ENCODE data around the gene SOX1.

Gene SOX1

DNA sequence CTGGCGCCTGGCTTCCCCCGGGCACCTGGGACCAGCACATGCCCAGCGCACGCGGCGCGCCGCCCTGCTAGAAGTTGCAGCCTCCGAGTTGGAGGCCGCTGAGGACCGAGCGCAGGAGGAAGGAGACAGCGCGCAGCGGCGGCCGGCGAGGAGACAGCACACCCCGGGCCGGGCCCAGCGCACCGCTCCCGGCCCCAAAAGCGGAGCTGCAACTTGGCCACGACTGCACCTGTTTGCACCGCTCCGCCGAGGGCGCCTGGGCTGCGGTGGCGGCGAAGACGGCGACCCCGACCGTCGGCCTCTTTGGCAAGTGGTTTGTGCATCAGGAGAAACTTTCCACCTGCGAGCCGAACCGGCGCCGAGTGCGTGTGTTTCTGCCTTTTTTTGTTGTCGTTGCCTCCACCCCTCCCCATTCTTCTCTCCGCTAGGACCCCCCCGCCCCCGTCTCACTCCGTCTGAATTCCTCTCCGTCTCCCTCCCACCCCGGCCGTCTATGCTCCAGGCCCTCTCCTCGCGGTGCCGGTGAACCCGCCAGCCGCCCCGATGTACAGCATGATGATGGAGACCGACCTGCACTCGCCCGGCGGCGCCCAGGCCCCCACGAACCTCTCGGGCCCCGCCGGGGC lies at the start of gene SOX1:
Gene SOX1, plus strand, starts transcription at position 34 of the 626 bp plus-strand sequence. Its CDS starts 510 bp downstream, at position 544.
- DNase-seq (ENCODE audit: low spot score) = no peak

DNA sequence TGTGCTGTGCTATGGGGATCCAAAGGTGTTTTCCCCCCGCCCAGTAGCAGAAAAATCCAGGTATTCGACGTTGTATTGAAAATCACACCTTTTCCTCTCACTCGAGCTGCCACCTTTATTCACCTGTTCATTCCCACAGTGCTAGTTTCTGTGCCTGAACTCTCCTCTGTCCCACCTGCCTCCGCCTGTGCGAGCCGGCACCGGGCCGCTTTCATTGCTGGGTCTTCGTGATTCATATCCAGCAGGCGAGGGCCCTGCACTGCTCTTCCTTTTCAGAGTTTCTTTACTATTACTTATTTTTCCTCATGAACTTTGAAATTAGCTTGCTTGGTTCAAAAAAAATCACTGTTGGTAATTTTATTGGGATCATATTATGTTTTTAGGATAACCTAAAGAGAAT lies 42.4 kb upstream of the SOX1 start:
- DNase-seq (ENCODE audit: low spot score) = no peak

GRCh38 chr13:112027250-112027649 lies 39.7 kb upstream of the SOX1 start:
- no peak for DNase-seq (ENCODE audit: low spot score)

- no peak for DNase-seq (ENCODE audit: low spot score)
These were observed 38.5 kb upstream of the SOX1 start for GRCh38 chr13:112028481-112028880.

DNA sequence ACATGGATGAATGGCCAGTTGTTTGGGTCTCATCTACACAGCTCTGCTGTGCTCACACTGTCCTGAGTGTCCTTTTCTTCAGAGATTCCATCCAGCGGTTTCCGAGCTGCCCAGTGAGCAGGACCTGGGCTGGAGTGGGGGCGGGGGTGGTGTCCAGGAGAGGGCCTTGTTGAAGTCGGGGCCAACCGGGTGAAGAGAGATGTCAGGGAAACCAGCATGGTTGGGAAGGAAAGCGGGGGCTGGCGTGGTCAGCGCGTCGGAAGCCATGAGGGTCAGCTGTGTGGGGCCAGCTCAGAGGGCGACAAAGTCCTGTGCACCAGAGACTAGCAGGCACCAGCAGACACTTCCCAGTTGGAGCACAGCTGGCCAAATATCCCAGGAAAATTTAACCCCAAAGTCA lies 37.8 kb upstream of the SOX1 start:
- DNase-seq (ENCODE audit: low spot score) = no peak

- DNase-seq (ENCODE audit: low spot score) = no peak
These were observed 34.6 kb upstream of the SOX1 start for GRCh38 chr13:112032186-112032993.

- no peak for DNase-seq (ENCODE audit: low spot score)
These were observed 32.7 kb upstream of the SOX1 start for GRCh38 chr13:112034231-112034630.

DNA sequence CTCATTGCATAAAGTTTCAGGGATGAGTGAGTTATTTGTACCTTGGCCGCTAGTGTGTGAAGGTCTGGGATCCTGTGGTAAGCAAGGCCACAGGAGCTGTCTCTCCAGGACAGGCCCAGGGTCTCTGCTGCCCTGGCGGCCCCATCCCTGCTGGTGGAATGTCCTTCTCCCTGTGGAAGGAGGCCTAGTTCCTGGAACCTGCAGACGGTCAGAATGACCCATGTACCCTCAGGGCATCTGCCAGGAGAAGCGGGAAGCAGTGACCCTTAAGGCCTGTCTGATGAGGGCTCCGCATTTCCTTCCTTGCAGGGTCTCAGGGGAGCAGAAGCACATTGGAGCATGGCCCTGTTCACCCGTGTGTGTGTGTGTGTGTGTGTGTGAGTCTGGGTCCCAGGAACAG lies 32.1 kb upstream of the SOX1 start:
- DNase-seq (ENCODE audit: low spot score) = no peak

GRCh38 chr13:112042496-112042895 lies 24.5 kb upstream of the SOX1 start:
- DNase-seq (ENCODE audit: low spot score) = no peak

DNA sequence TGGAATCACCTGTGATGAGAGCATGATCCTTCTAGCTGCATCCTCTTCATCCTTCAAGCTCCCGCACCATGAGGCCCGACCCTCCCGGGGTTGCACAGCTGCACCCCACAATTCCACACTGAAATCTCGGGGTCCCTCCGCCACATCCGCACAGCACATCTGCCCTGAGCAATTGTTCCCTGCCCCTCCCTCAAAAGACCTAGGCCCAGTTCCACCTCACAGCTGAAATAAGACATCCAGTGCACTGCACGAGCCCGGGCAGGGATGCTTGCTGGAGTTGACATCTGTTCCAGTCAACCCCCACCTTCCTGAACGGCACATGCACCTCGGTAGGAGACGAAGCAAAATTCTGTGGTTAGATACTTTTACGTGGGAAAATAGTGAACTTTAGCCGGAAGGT lies 14.7 kb upstream of the SOX1 start:
- DNase-seq (ENCODE audit: low spot score) = no peak

DNA sequence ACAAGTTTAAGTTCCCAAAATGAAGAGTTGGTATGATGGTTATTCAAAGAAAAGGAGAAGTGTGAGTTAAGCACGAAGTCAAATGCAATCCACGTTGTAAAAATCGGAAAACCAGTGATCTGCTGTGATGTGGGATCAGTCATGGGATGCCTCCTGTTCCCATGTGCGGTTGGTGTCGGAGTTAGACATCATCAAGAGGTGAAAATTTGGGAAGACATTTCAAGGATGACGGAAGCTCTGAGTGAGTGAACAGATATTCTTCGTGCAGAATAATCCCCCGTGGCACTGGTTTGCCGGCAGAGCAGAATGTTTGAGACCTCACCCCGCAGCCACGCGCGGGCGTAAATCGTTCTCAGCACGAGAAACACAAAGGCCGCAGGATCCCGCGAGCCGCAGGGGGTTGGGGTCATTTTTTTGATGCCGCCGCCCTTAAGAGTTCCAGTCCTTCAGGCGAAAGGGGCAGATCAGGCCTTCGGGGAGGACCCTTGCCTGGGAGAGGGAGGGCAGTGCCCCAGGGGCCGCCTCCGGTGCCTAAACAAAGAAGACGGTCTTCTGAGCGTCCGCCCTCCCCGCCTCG lies 13.7 kb upstream of the SOX1 start:
- no peak for DNase-seq (ENCODE audit: low spot score)

- no peak for DNase-seq (ENCODE audit: low spot score)
These were observed 13.0 kb upstream of the SOX1 start for GRCh38 chr13:112053744-112054615.

- no peak for DNase-seq (ENCODE audit: low spot score)
These were observed 12.3 kb upstream of the SOX1 start for GRCh38 chr13:112054616-112055015.

GRCh38 chr13:112055036-112055914 lies 11.7 kb upstream of the SOX1 start:
- DNase-seq (ENCODE audit: low spot score) = no peak

- DNase-seq (ENCODE audit: low spot score) = no peak
These were observed 11.1 kb upstream of the SOX1 start for GRCh38 chr13:112055915-112056269.

- no peak for DNase-seq (ENCODE audit: low spot score)
These were observed 10.6 kb upstream of the SOX1 start for GRCh38 chr13:112056284-112056727.

GRCh38 chr13:112056739-112057438 lies 10.1 kb upstream of the SOX1 start:
- DNase-seq (ENCODE audit: low spot score) = no peak

- DNase-seq (ENCODE audit: low spot score) = no peak
These were observed 9.6 kb upstream of the SOX1 start for GRCh38 chr13:112057439-112057735.

DNA sequence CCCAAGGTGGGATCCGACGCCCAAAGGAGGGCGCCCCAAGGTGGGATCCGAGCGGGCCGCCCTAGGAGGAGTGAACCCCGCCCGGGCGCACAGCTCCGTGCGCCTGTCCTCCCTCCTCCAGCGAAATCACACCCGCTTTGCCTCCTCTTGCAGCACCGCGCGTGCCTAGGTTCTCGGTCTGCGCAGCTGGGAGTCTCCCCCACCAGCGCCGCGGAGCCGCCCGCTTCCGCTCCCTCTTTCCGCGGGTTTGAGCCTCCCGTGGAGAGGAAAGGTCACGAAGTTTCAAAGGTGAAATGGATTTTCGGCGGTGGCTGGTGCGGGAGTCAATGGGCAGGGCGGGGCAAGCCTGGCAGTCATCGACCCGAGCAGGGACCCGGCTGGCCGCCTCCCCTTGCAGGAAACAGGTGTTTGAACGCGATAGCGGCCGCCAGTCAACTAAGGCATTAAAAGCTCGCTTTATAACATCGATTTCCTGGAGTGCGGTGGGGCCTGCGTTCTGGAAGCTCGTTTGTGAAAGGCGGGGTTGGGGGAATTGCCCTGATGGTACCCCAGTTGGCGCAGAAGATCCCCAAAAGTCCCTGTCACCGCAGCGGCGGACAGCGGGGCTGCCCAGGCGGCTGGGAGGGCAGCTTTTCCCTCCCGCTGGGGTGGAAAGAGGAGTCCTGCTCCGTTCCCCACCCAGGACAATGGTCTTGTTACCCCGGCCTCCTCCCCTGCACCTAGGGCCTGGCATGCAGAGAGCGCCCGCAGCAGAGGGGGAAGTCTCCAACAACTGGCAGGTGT lies 9.0 kb upstream of the SOX1 start:
- DNase-seq (ENCODE audit: low spot score) = no peak

DNA sequence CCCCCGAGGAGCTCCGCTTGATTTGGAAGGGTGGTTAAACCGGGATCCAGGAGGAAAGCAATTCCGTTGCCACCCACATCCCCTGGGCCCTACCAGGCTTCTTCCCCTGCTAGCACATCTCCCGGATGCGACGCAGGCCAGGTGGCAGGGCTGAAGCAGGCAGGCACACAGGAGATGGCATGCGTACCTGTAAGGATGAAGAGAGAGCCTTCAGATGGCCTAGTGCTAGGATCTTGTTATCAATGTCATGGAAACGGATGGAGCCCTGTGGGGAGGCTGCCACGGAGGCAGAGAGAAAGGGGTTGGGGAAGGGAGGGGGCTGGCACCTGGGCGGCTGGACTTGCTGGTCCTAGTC lies 8.5 kb upstream of the SOX1 start:
- no peak for DNase-seq (ENCODE audit: low spot score)

Data from AG20443 (cell line).